ENCODE results near the gene KCNMB2. TPM values are rescaled to one million over a fixed set of nuclear protein-coding genes. Genes with fewer than 3 reads are reported as not detected.

The KCNMB2 gene
- polyA plus RNA-seq, 3 donors = not detected

- 86% methylated on average over 3 of the region's 3 CpGs for WGBS (ENCODE audit: insufficient coverage)
- no peaks in the 10 kb centered on the region for H3K36me3 Mint-ChIP-seq
- no peak overlapping the region for H3K4me3 Mint-ChIP-seq
Observed at GRCh38 chr3:178637802-178638201, 101.6 kb downstream of the KCNMB2 start.

GRCh38 chr3:178645503-178645902, 109.3 kb downstream of the KCNMB2 start:
- Histone ChIP-seq H3K27me3 (ENCODE audit: control insufficient read depth in 2 of 2, insufficient read depth in 2 of 2, low read length in 2 of 2) (no peaks in the 10 kb centered on the region), H2AFZ (ENCODE audit: insufficient read depth, low read depth, low read length, poor library complexity, severe bottlenecking) (no peak overlapping the region), H3K4me2 (replicated peaks; ENCODE audit: extremely low read depth, low read length, poor library complexity, severe bottlenecking) (no peak overlapping the region), H3K4me1 (ENCODE audit: control insufficient read depth in 1 of 2, insufficient read depth in 2 of 2, low read length in 2 of 2) (no peaks in the 10 kb centered on the region), H3K36me3 (replicated peaks in 1 of 2; ENCODE audit: control insufficient read depth in 1 of 2, insufficient read depth in 2 of 2, low read length in 2 of 2) (no peaks in the 10 kb centered on the region), H4K20me1 (ENCODE audit: insufficient read depth, low read length) (no peaks in the 10 kb centered on the region), H3K9ac (ENCODE audit: insufficient read depth, low read length, poor library complexity, severe bottlenecking) (no peak overlapping the region), H3K9me3 (replicated peaks in 1 of 2; ENCODE audit: control insufficient read depth in 1 of 2, insufficient read depth in 1 of 2, low read length in 2 of 2) (peaks cover 0 to 4% of the 10 kb centered on the region in 2 donors), H3K27ac (ENCODE audit: low read depth in 1 of 2, low read length in 2 of 2) (no peak overlapping the region), H3K79me2 (ENCODE audit: insufficient read depth, low read length) (no peaks in the 10 kb centered on the region), H3K4me3 (replicated peaks in 1 of 3; ENCODE audit: low read depth in 2 of 3, low read length in 3 of 3) (no peak overlapping the region)
- no peaks in the 10 kb centered on the region for H3K4me1 Mint-ChIP-seq
- H3K27ac Mint-ChIP-seq = no peak overlapping the region
- H3K36me3 Mint-ChIP-seq = no peaks in the 10 kb centered on the region
- intact Hi-C loops (cut with micrococcal nuclease) = no loop called here
- peaks cover 0 to 11% (median 7%) of the 10 kb centered on the region in 7 donors for H3K9me3 Mint-ChIP-seq
- DNase-seq = no peak
- no peak for TF ChIP-seq CTCF (IDR thresholded peaks at IDR 0.05)
- WGBS (ENCODE audit: insufficient coverage) = 77% methylated on average over 2 of the region's 3 CpGs
- no peak overlapping the region for H3K4me3 Mint-ChIP-seq
- peaks cover 0 to 1% (median 0%) of the 10 kb centered on the region in 3 donors for H3K27me3 Mint-ChIP-seq (ENCODE audit: low read depth in 3 of 3)

More at GRCh38 chr3:178637802-178638201, 101.6 kb downstream of the KCNMB2 start:
- peaks cover 0 to 2% (median 0%) of the 10 kb centered on the region in 3 donors for H3K27me3 Mint-ChIP-seq (ENCODE audit: low read depth in 3 of 3)
- Histone ChIP-seq H3K9me3 (replicated peaks in 1 of 2; ENCODE audit: control insufficient read depth in 1 of 2, insufficient read depth in 1 of 2, low read length in 2 of 2) (peaks cover 0 to 14% of the 10 kb centered on the region in 2 donors), H3K27me3 (ENCODE audit: control insufficient read depth in 2 of 2, insufficient read depth in 2 of 2, low read length in 2 of 2) (no peaks in the 10 kb centered on the region), H3K4me3 (replicated peaks in 1 of 3; ENCODE audit: low read depth in 2 of 3, low read length in 3 of 3) (no peak overlapping the region), H3K4me1 (ENCODE audit: control insufficient read depth in 1 of 2, insufficient read depth in 2 of 2, low read length in 2 of 2) (no peaks in the 10 kb centered on the region), H3K4me2 (replicated peaks; ENCODE audit: extremely low read depth, low read length, poor library complexity, severe bottlenecking) (no peak overlapping the region), H4K20me1 (ENCODE audit: insufficient read depth, low read length) (no peaks in the 10 kb centered on the region), H3K79me2 (ENCODE audit: insufficient read depth, low read length) (no peaks in the 10 kb centered on the region), H3K9ac (ENCODE audit: insufficient read depth, low read length, poor library complexity, severe bottlenecking) (no peak overlapping the region), H2AFZ (ENCODE audit: insufficient read depth, low read depth, low read length, poor library complexity, severe bottlenecking) (no peak overlapping the region), H3K27ac (ENCODE audit: low read depth in 1 of 2, low read length in 2 of 2) (no peak overlapping the region), H3K36me3 (replicated peaks in 1 of 2; ENCODE audit: control insufficient read depth in 1 of 2, insufficient read depth in 2 of 2, low read length in 2 of 2) (no peaks in the 10 kb centered on the region)
- DNase-seq = no peak
- no peak for TF ChIP-seq CTCF (IDR thresholded peaks at IDR 0.05)
- no peaks in the 10 kb centered on the region for H3K4me1 Mint-ChIP-seq
- H3K27ac Mint-ChIP-seq = no peak overlapping the region
- H3K9me3 Mint-ChIP-seq = peaks cover 3 to 11% (median 7%) of the 10 kb centered on the region in 7 donors
- intact Hi-C loops (cut with micrococcal nuclease) = no loop called here
